ENCODE measurements around the gene ZNF574. TPM values are rescaled to one million over a fixed set of nuclear protein-coding genes. Genes with fewer than 3 reads are reported as not detected.

The ZNF574 gene
- total RNA-seq, 1 experiment from 2014 or later = 35.6 TPM

DNA sequence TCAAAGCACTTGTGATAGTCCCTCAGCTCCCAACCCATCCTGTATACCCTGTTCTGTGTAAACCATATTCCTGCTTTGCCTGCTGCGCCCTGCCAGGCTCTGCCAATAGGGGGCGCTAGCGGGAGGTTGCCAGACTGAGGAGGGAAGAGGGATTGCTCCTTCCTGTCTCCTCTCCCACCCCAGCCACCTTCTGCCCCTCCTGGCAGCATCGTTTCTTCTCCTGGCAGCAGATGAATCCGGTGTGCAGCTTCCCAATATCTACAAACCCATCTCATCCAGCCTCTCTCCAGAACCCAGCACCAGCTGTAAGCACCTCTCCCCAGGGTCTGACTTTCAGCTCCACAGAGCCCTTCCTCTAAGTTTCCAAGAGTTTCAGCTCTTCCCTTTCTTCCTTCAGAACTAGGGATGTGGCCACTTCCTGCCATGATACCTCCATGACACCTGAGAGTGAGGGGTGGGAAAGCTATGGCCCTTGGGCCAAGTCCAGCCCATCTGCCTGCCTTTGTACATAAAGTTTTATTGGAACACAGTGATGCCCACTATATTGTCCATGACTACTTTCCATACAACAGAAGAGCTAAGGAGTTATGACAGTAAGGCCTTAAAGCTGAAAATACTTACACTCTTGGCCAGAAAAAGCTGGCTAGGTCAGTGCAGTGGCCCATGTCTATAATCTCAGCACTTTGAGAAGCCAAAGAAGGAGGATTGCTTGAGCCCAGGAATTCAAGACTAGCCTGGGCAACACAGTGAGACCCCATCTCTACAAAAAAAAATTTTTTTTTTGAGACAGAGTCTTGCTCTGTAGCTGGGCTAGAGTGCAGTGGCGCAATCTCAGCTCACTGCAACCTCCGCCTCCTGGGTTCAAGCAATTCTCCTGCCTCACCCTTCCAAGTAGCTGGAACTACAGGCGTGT, 47.4 kb upstream of the ZNF574 start:
- no peak overlapping the region for H4K5ac ChIP-seq (ENCODE audit: insufficient read length, low read depth, low read length)
- H3K27ac ChIP-seq (ENCODE audit: insufficient read length, low read depth, low read length) = no peak overlapping the region
- no peaks in the 10 kb centered on the region for H3K27me3 ChIP-seq (ENCODE audit: insufficient read depth, low read length)
- no peak overlapping the region for H3K18ac ChIP-seq (ENCODE audit: insufficient read length, low read depth, low read length)
- no peak overlapping the region for H3K4ac ChIP-seq (ENCODE audit: low read depth, low read length)
- H3K56ac ChIP-seq (ENCODE audit: insufficient read length, low read depth, low read length) = no peak overlapping the region
- H3K14ac ChIP-seq (ENCODE audit: insufficient read depth, low read length) = no peak overlapping the region
- H2BK120ac ChIP-seq (ENCODE audit: low read depth, low read length, poor library complexity, severe bottlenecking) = no peak overlapping the region
- Mint-ChIP-seq H3K36me3 (ENCODE audit: insufficient read depth in 1 of 3, low read depth in 3 of 3) (peaks cover 20 to 50% (median 39%) of the 10 kb centered on the region in 3 experiments; a peak in 6 of 7 replicates), H3K4me3 (peak overlapping the region; percentile 73 to 80), H3K27me3 (ENCODE audit: low read depth) (no peaks in the 10 kb centered on the region; the same call in 1 of the 2 replicates), H3K27ac (peak overlapping the region; percentile 55 to 93 (median 66); a peak in 6 of 7 replicates), H3K9me3 (no peaks in the 10 kb centered on the region), H3K4me1 (peaks cover 23 to 33% of the 10 kb centered on the region in 2 experiments)
- peaks cover 6% of the 10 kb centered on the region; the same call in 1 of the 2 replicates for H3K4me1 ChIP-seq (ENCODE audit: insufficient read depth, low read length)
- H3K4me2 ChIP-seq (ENCODE audit: insufficient read depth, insufficient read length, low read length) = peak overlapping the region; percentile 4
- H2BK20ac ChIP-seq (ENCODE audit: low read depth, low read length, poor library complexity, severe bottlenecking) = no peak overlapping the region
- H2AK5ac ChIP-seq (ENCODE audit: insufficient read length, low read length) = no peak overlapping the region
- H3K23ac ChIP-seq (ENCODE audit: insufficient read length, low read depth, low read length) = no peak overlapping the region
- no peaks in the 10 kb centered on the region for H4K20me1 ChIP-seq (ENCODE audit: control insufficient read depth, insufficient read depth, insufficient read length)
- H3K79me2 ChIP-seq (ENCODE audit: insufficient read depth, low read length) = no peaks in the 10 kb centered on the region
- no peak overlapping the region for H3K9ac ChIP-seq (ENCODE audit: extremely low read depth, insufficient read length, low read length)
- no peak overlapping the region for H2AFZ ChIP-seq (ENCODE audit: low read length)
- no peak overlapping the region for H4K91ac ChIP-seq (ENCODE audit: insufficient read length, low read depth, low read length)
- H3T11ph ChIP-seq (ENCODE audit: low read length) = no peak overlapping the region
- TF ChIP-seq, protein P1, sequence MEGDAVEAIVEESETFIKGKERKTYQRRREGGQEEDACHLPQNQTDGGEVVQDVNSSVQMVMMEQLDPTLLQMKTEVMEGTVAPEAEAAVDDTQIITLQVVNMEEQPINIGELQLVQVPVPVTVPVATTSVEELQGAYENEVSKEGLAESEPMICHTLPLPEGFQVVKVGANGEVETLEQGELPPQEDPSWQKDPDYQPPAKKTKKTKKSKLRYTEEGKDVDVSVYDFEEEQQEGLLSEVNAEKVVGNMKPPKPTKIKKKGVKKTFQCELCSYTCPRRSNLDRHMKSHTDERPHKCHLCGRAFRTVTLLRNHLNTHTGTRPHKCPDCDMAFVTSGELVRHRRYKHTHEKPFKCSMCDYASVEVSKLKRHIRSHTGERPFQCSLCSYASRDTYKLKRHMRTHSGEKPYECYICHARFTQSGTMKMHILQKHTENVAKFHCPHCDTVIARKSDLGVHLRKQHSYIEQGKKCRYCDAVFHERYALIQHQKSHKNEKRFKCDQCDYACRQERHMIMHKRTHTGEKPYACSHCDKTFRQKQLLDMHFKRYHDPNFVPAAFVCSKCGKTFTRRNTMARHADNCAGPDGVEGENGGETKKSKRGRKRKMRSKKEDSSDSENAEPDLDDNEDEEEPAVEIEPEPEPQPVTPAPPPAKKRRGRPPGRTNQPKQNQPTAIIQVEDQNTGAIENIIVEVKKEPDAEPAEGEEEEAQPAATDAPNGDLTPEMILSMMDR (conservative IDR thresholded peaks at IDR 0.05) = peak; percentile 99
- H3K23me2 ChIP-seq (ENCODE audit: insufficient read length, low read depth, low read length, poor library complexity, severe bottlenecking) = no peaks in the 10 kb centered on the region
- no peak overlapping the region for H4K8ac ChIP-seq (replicated peaks; ENCODE audit: insufficient read length, low read depth, low read length)
- H3K9me3 ChIP-seq (ENCODE audit: control insufficient read depth, low read depth, low read length) = no peaks in the 10 kb centered on the region
- H2BK15ac ChIP-seq (ENCODE audit: low read depth, low read length) = no peak overlapping the region
- WGBS (ENCODE audit: extremely low coverage, insufficient read length, low lambda C conversion rate) = no CpG with 5 or more reads among the region's 8 CpGs
- no peaks in the 10 kb centered on the region for H3K79me1 ChIP-seq (ENCODE audit: insufficient read depth, low read depth, low read length, poor library complexity, severe bottlenecking)
- no peak overlapping the region for H2BK12ac ChIP-seq (ENCODE audit: insufficient read length, low read depth, low read length)
- peak; percentile 89 for DNase-seq
- H2BK5ac ChIP-seq (ENCODE audit: insufficient read length, low read length) = no peak overlapping the region

Measured in H9 (cell line).